KOPT-K1 (cell line): ENCODE measurements around the gene DSC1.
"Not testable (repeated sequence)": the region's sequence is repeated elsewhere in the genome, so short reads cannot be mapped to it uniquely, and the experiment has no call there.

Source experiments
- H3K27ac ChIP-seq: fragments of 200-600 bp; sonication (generic); 2 replicates; pipeline ENCODE4 v1.5.1; 2016; ENCODE audit warnings: antibody characterized with exemption, mild to moderate bottlenecking, low read depth, low read length; ENCODE audit not compliant: poor library complexity, severe bottlenecking
- H3K36me3 ChIP-seq: fragments of 200-600 bp; sonication (generic); 2 replicates; pipeline ENCODE4 v1.5.1; 2017; ENCODE audit warnings: antibody characterized with exemption, mild to moderate bottlenecking, low read length, moderate library complexity; ENCODE audit not compliant: insufficient read depth
- H3K9me3 ChIP-seq: fragments of 200-600 bp; sonication (generic); 2 replicates; pipeline ENCODE4 v1.5.1; 2017; ENCODE audit warnings: antibody characterized with exemption, low read length, mild to moderate bottlenecking; ENCODE audit not compliant: insufficient read depth, poor library complexity, severe bottlenecking

DSC1 gene

DNA sequence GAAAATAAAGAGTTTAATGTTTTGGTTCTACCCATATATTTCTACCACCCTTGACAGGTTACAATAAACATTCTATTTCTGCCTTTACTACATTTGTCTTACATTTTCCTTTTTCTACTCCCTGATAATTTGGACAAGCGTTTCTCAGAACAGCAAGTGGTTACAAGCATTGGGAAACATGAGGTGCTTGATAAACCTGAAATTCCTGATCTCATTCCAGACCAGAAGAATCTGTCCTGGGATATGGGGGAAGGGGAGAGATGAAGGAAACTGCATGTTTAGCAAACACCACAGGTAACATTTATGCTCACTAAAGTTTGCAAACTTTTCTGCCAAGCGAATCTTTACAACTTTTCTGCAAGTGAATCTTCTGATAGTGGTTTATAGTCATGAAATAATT is 28.3 kb upstream of the DSC1 start:
- no peaks in the 10 kb centered on the region for H3K9me3 ChIP-seq
- no peaks in the 10 kb centered on the region for H3K36me3 ChIP-seq
- no peak overlapping the region for H3K27ac ChIP-seq

DNA sequence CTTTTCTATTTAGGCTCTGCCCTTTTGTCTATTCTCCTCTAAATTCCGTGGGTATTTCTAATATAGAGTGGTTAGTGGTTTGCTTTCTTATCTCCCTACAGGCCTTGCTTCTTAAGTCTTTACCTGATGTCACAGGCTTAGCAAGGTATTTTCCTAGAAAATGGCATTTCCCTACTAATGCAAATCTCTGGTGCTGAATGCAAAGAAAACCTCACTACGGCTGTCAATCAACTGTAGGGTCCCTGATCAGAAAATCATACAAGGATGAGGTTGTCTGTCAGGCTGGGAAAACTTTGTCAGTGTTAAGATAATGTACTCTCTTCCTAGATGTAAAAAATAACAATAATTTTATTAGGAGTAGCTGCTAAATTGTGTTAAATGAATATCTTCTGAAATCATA is 27.1 kb upstream of the DSC1 start:
- no peak overlapping the region for H3K27ac ChIP-seq
- H3K36me3 ChIP-seq = no peaks in the 10 kb centered on the region

DNA sequence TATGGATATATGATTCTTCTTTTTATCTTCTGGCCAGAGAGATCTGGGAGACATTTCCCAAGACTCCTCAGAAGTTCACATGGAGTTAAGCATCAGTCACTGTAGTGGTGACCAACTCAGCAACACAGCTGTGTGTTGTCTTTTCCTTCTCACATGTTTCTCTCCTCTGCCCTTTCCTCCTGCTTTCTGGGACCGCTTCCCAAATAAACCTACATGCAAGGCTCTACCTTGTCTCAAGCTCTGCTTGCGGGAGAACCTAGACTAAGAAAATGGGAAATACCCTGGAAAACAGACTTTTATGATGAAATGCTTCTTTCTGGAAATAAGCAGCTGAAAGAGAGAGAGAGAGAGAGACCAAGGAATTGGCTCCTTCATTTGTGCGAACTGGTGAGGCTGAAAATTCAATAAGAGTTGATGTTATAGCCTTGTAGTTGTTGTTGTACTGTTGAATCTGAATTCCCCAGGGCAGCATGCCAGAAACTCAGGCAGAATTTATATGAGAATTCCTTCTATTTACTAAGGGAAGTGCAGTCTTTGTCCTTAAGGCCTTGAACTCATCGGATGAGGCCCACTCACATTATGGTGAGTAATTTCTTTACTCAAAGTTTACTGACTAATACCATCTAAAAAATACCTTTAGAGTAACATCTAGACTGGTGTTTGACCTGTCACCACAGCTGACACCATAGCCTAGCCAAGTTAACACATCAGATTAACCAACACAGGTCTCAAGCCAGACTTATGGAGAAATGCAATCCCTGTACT is 22.7 kb upstream of the DSC1 start:
- Histone ChIP-seq H3K27ac (no peak overlapping the region), H3K9me3 (no peaks in the 10 kb centered on the region), H3K36me3 (no peaks in the 10 kb centered on the region)

More for the DNA sequence above, 27.1 kb upstream of the DSC1 start:
- H3K9me3 ChIP-seq = no peaks in the 10 kb centered on the region

DNA sequence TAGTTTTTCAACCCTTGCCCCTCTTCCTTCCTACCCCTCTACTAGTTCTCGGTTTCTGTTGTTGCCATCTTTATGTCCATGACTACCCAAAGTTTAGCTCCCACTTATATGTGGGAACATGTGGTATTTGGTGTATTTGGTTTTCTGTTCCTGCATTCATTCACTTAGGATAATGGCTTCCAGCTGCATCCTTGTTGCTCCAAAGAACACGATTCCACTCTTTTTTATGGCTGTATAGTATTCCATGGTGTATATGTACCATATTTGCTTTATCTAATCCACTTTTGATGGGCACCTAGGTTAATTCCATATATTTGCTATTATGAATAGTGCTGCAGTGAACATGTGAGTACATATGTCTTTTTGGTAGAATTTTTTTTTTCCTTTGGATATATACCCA is 20.6 kb upstream of the DSC1 start:
- no peak overlapping the region for H3K27ac ChIP-seq
- no peaks in the 10 kb centered on the region for H3K9me3 ChIP-seq
- H3K36me3 ChIP-seq = no peaks in the 10 kb centered on the region

DNA sequence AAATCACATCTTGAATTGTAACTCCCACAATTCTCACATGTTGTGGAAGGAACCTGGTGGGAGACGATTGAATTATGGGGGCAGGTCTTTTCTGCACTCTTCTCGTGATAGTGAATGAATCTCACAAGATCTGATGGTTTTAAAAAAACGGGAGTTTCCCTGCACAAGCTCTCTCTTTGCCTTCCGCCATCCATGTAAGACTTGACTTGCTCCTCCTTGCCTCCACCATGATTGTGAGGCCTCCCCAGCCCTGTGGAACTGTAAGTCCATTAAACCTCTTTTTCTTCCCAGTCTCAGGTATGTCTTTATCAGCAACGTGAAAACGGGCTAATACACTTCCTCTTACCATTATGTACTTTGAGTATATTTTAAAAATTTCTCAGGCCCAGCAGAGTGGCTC is 14.7 kb upstream of the DSC1 start:
- not testable (repeated sequence) for H3K27ac ChIP-seq, H3K36me3 ChIP-seq, H3K9me3 ChIP-seq

DNA sequence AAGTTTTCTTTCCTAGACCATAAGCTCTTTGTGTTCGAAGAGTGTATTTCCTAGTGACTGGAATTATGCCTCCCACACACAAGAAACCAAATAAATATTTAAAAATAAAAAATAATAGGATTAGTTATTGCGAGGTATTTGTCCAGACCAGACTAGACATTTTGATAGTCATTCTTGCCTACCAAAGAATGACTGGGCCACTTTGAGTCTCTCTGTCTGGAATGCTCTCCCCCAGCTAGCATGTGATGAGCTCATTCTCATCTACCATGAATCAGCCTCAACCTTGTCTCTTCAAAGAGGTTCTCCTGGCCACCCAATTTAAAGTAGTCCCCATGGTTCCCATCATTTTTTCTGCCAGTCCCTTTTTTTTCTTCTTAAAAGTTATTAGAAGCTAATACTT is 13.9 kb upstream of the DSC1 start:
- Histone ChIP-seq H3K27ac (no peak overlapping the region), H3K36me3 (no peaks in the 10 kb centered on the region), H3K9me3 (no peaks in the 10 kb centered on the region)

DNA sequence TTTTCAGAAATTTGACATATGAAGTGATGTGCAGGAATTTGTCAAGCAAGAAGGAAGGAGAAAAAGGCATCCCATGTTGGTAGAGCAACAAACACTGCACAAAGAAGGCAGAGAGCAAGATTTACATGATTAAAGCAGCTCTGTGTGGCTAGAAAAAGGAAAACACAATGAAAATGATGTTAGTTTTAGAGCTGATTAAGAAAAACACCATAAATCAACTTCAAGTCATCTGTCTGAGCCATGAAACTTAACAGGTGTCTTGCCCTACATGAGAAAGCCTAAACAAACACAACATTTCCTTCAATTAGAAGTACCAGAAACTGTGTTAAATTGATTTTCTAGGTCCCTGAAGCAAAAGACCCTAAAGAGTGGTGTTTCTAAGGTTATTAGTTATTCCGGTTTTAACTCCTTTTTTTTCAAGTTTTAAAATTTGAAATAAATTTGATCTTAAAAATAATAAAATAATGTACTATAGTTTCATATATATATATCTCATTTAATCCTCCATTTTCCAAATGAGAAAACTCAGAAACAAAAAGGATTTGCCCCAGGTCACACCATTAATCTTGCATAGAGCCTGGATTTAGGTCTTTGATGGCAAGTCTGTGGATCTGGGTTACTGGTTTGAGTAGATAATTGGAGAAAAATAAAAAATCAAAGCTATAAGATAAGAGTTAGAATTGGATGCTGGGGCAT is 8.6 kb upstream of the DSC1 start:
- no peaks in the 10 kb centered on the region for H3K9me3 ChIP-seq
- H3K27ac ChIP-seq = no peak overlapping the region
- no peaks in the 10 kb centered on the region for H3K36me3 ChIP-seq

DNA sequence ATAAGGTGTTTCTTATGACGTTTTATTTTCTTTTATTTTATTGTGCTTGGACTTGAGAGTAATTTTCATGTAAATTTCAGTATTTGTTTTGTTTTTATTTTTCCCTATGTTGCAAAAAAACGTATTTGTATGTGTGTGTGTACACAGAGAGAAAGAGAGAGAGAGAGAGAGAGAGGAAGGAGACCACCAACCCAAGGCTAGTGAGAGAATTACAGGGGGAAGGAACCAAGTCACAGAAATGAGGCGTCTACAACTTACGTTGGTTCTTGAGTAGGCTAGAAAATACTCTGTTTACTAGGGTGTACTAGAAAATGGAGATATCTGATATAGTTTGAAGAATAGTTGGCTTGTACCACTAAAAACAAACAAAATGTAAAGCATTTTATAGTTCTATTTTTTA is 7.7 kb upstream of the DSC1 start:
- Histone ChIP-seq H3K27ac (no peak overlapping the region), H3K36me3 (no peaks in the 10 kb centered on the region), H3K9me3 (no peaks in the 10 kb centered on the region)

DNA sequence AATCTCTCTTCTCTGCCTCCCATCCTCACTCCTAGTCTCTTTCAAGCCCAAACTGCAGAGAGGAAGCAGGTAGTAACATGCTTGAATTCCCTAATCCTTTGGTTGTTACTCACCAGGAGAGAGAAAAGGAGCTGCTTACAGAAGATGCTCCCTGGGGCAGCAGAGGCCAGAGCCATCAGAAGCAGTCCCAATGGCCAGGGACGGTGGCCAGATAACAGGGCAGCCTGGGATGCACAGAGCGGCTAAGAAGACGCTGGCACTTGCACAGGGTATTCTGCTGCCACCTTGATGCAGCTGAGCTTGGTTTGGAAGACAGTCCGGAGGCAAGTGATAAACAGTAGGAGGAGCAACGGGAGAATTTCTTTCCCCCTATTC is 250 bp downstream of the DSC1 start:
- no peak overlapping the region for H3K27ac ChIP-seq

DNA sequence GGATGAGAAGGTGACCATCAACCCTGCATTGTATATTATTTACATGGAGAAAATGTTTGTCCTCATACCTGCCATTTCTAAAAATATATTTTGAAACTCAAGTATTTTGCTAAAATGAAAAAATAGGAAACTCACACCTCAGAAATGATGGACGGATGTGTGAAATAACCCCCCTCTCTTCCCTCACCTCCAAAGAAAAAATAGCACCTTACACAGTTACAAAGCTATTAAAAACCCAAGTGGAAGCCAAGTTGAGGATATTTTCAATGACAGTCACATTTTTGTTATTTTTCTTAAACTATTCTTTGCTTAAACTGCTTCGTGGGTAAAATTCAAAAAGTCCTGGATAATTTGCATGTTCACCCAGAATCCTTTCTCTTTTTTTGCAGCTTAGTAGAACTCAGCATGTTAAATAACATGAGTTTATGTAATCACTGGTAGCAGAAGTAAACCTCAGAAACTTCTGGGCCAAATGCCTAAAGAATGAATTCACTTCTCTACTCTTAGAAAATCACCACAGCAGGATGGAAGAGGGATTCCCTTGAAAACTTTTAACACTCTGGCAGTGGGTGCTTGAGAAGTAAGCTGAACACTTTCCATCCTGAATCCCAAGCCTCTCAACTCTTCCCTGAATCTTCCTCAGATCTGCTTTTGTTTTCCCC is 768 bp downstream of the DSC1 start:
- no peaks in the 10 kb centered on the region for H3K9me3 ChIP-seq
- no peaks in the 10 kb centered on the region for H3K36me3 ChIP-seq
- H3K27ac ChIP-seq = no peak overlapping the region

More for the DNA sequence above, 250 bp downstream of the DSC1 start:
- Histone ChIP-seq H3K36me3 (no peaks in the 10 kb centered on the region), H3K9me3 (no peaks in the 10 kb centered on the region)

DNA sequence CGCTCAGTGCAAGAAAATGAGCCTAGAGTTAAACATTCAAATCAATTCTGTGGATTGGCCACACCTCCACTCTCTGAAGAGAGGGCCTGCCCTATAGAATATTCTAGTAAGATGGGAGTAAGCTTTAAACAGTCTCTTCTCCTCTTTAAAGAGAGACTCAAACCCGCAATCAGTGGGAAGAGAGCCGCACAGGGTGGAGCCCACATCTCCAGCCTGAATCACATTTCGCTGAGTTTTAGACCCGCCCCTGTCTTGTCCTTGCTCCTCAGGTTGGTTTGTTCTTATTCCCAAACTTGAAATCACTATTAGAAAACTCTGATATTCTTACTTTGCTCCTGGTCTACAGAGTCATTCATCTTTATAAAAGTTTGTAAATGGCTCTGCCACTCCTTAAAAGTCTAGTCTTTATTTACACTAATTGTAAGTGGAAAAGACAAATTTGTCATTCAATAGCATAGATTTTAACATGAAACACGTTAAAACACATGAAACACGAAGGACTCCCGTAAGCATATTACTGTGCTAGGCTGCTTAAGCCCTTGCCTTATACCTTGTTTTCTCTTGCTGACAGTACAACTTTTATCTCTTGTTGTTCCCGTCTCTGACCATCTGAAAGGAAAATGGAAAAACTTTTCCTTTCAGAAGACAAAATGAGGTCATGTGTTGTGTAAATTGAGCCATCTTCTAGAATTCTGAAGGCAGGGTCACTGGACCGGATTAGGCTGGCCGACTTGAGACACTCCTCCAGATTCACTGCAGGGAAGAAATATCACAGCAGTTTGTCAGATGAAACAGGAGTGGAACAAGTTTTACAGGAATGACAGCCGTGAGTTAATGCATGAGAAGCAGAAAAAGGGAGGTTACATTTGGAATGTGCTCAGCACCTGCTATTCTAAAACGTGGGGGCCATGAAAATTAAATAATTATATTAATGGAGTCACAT is 5.6 kb downstream of the DSC1 start:
- Histone ChIP-seq H3K27ac (no peak overlapping the region), H3K9me3 (no peaks in the 10 kb centered on the region), H3K36me3 (no peaks in the 10 kb centered on the region)

DNA sequence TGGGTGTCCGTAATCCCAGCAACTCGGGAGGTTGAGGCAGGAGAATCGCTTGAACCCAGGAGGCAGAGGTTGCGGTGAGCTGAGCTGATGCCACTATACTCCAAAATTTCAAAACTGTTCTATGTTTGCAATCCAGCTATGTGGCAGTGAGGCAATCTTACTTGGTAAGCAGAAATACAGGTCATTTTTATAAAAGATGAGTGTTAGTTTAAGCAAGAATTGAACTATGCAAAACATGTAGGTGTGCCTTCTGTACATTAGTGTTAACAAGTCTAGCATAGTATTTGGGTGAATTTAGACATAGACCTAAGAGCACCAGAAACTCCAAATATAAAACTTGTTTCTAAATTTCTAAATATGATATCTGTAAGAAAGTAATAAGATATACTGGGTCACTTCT is 7.2 kb downstream of the DSC1 start:
- no peaks in the 10 kb centered on the region for H3K9me3 ChIP-seq
- H3K27ac ChIP-seq = no peak overlapping the region
- H3K36me3 ChIP-seq = no peaks in the 10 kb centered on the region

DNA sequence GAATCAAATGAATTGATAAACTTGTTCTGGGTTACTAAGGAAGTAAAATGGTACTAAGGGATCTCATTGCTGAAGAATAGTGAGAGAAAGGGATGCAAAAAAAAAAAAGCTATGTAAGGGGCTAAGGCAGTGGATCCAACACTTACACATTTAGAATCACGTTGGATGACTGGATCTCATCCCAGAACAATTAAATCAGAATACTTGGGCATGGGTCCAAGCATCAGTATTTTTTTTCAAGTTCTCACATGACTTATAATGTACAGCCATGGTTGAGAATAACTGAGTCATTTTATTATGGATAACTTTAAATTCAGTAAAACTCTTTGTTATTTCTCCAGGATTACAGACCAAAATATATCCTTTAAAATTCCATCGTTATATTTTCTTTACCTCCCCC is 8.5 kb downstream of the DSC1 start:
- H3K36me3 ChIP-seq = no peaks in the 10 kb centered on the region
- no peak overlapping the region for H3K27ac ChIP-seq
- no peaks in the 10 kb centered on the region for H3K9me3 ChIP-seq

DNA sequence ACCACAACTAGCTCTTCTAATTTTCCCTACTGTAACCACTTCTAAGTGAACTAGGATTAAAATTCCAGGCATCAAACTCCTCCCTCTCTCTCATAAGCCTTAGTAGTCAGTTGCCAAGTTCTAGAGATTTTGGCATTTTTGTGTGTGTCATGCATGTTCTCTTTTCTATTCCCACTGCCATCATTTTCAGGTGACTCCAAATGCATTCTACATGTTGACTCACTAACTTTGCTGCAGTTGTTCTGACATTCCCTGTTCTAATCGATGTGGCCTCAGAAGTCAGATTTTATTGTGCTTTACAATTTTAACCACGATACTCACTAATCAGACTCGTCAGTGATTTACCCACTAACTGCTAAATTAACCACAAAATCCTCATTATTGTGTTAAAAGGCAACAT is 13.3 kb downstream of the DSC1 start:
- no peak overlapping the region for H3K27ac ChIP-seq

DNA sequence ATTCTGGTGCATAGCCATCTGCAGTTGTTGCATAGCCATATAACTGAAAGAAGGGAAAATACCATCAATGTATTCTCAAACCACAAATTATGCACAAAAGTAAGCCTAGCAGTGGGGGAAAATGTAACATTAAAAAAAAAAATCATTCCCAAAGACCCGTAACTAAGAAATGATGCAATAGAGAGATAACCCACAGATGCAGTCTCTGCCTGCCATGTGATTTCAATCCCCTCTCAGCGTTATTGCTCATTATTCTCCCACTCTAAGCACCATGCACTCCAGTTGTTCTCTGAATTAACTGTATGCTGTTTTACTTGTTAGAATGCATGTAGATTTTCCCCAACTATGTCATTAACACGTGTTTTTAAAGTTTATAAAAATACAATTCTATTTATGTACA is 14.1 kb downstream of the DSC1 start:
- Histone ChIP-seq H3K27ac (no peak overlapping the region), H3K9me3 (no peaks in the 10 kb centered on the region), H3K36me3 (no peaks in the 10 kb centered on the region)

More for the DNA sequence above, 13.3 kb downstream of the DSC1 start:
- no peaks in the 10 kb centered on the region for H3K36me3 ChIP-seq
- H3K9me3 ChIP-seq = no peaks in the 10 kb centered on the region
